Esophagus muscularis mucosa (tissue), 4 donors: ENCODE results near the gene CPLANE2. TPM values are rescaled to one million over a fixed set of nuclear protein-coding genes. Genes with fewer than 3 reads are reported as not detected.

Source experiments
- DNase-seq: peaks from one replicate; pipeline ENCODE4 v3.0.0-alpha.2; 2017; ENCODE audit errors: extremely low spot score
- H3K27ac ChIP-seq, 4 donors: fragments of 200-600 bp; sonication (generic); replicated peaks in 1 of 4; 1 replicate in 3 of 4; 2 replicates in 1 of 4; pipeline ENCODE4 v1.5.1; 2016 to 2019; ENCODE audit warnings: mild to moderate bottlenecking in 1 of 4
- H3K27me3 ChIP-seq, 4 donors: fragments of 200-600 bp; sonication (generic); one replicate each; pipeline versions ENCODE4 v1.5.1 to v1.6.0; 2016 to 2019
- H3K36me3 ChIP-seq, 4 donors: fragments of 200-600 bp; sonication (generic); one replicate each; pipeline ENCODE4 v1.5.1; 2016 to 2019
- H3K4me1 ChIP-seq, 4 donors: fragments of 200-600 bp; sonication (generic); one replicate each; pipeline ENCODE4 v1.5.1; 2016 to 2019
- H3K4me3 ChIP-seq, 4 donors: fragments of 200-600 bp; sonication (generic); 1 replicate in 2 of 4; 2 replicates in 2 of 4; pipeline ENCODE4 v1.5.1; 2016 to 2019; ENCODE audit warnings: mild to moderate bottlenecking in 4 of 4, moderate library complexity in 1 of 4
- H3K9me3 ChIP-seq, 4 donors: fragments of 200-600 bp; sonication (generic); 1 replicate in 3 of 4; 2 replicates in 1 of 4; pipeline ENCODE4 v1.5.1; 2016 to 2019
- CTCF ChIP-seq, 3 experiments: fragments of 200-600 bp in 2 of 3; fragments of 450-650 bp in 1 of 3; sonication (generic) in 2 of 3; IDR thresholded peaks; one replicate each; pipeline ENCODE4 v1.5.1; 2017 to 2019; ENCODE audit warnings: antibody characterized with exemption in 3 of 3, mild to moderate bottlenecking in 2 of 3, moderate library complexity in 1 of 3
- EP300 ChIP-seq: sonication (generic); formaldehyde crosslinking; IDR thresholded peaks from one replicate; pipeline ENCODE4 v1.6.1; 2017; ENCODE audit warnings: antibody characterized with exemption
- POLR2A ChIP-seq: fragments of 450-650 bp; IDR thresholded peaks from one replicate; pipeline ENCODE4 v1.6.1; 2017; ENCODE audit warnings: antibody characterized with exemption, moderate library complexity, mild to moderate bottlenecking, low read depth
- POLR2AphosphoS5 ChIP-seq, 2 donors: sonication (generic); formaldehyde crosslinking; IDR thresholded peaks; one replicate each; pipeline ENCODE4 v1.6.1; 2017; ENCODE audit warnings: antibody characterized with exemption in 2 of 2
- WGBS: methylation state at CpG from one replicate; pipeline ENCODE4 v1.1.5; 2018; 5-methylcytosine and 5-hydroxymethylcytosine counted together
- intact Hi-C: fragments of 100-400 bp; cut with DNase I; formaldehyde crosslinking; loops from one replicate; pipeline ENCODE4 v1.15.1; 2023
- small RNA-seq, 3 donors: library from RNA; depleted of rRNA; stranded (forward); fragments of <200 nt; gene quantifications; one replicate each; pipeline ENCODE3, GENCODE V24; 2016
- total RNA-seq, 4 donors: library from RNA; depleted of rRNA; stranded (reverse); fragments of >200 nt; gene quantifications; one replicate each; pipeline versions ENCODE4 v1.1.0 to v1.2.1, GENCODE V29; 2016

CPLANE2 gene
- total RNA-seq, 4 donors from 2014 or later: 7.5 to 26.0 (median 12.2) TPM

- no peaks in the 10 kb centered on the region for H3K36me3 ChIP-seq
- intact Hi-C loops: loop anchor here (5.0 kb wide), 1 partner anchor 42 kb away; no protein-coding TSS in a partner anchor
- H3K4me3 ChIP-seq: no peak overlapping the region
- no peak for DNase-seq
- peaks cover 32 to 57% (median 45%) of the 10 kb centered on the region in 4 donors for H3K4me1 ChIP-seq
- H3K27me3 ChIP-seq: no peaks in the 10 kb centered on the region
- H3K27ac ChIP-seq: peak overlapping the region; percentile 82 to 91 (median 89)
- 84% methylated on average over 12 of the region's 19 CpGs for WGBS
- H3K9me3 ChIP-seq: no peaks in the 10 kb centered on the region
- TF ChIP-seq EP300: no peak
Measured at GRCh38 chr1:16183765-16184556, 53.0 kb downstream of the CPLANE2 start.

DNA sequence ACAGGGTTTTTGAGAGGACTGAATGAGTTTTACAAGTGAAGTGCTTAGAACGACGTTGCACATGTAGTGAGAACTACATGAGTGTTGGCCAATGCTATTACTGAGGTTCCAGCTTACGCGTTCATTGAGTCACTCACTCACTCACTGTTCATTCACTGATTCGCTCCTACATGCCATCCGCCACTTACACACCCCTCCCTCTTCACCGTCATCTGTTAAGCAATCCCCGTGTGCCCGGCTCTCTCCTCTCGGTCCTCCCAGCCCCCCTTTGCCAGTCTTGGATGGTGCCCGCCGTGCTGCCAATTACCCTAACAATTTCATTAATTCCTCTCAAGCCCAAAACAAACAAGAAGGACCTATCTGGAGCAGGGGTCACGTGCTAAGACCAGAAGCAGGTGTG, 53.8 kb downstream of the CPLANE2 start:
- no peaks in the 10 kb centered on the region for H3K9me3 ChIP-seq
- no peak for DNase-seq
- TF ChIP-seq CTCF (IDR thresholded peaks at IDR 0.05) (no peak), POLR2AphosphoS5 (IDR thresholded peaks at IDR 0.05) (peak; percentile 30 to 65), EP300 (no peak), POLR2A (no peak)
- H3K27me3 ChIP-seq: no peaks in the 10 kb centered on the region
- 83% methylated on average over 13 of the region's 13 CpGs for WGBS
- H3K27ac ChIP-seq: peak overlapping the region; percentile 82 to 91 (median 89)
- H3K4me3 ChIP-seq: no peak overlapping the region
- intact Hi-C loops: loop anchor here (5.0 kb wide), 1 partner anchor 41 kb away; no protein-coding TSS in a partner anchor
- peaks cover 32 to 59% (median 50%) of the 10 kb centered on the region in 4 donors for H3K4me1 ChIP-seq
- H3K36me3 ChIP-seq: no peaks in the 10 kb centered on the region

DNA sequence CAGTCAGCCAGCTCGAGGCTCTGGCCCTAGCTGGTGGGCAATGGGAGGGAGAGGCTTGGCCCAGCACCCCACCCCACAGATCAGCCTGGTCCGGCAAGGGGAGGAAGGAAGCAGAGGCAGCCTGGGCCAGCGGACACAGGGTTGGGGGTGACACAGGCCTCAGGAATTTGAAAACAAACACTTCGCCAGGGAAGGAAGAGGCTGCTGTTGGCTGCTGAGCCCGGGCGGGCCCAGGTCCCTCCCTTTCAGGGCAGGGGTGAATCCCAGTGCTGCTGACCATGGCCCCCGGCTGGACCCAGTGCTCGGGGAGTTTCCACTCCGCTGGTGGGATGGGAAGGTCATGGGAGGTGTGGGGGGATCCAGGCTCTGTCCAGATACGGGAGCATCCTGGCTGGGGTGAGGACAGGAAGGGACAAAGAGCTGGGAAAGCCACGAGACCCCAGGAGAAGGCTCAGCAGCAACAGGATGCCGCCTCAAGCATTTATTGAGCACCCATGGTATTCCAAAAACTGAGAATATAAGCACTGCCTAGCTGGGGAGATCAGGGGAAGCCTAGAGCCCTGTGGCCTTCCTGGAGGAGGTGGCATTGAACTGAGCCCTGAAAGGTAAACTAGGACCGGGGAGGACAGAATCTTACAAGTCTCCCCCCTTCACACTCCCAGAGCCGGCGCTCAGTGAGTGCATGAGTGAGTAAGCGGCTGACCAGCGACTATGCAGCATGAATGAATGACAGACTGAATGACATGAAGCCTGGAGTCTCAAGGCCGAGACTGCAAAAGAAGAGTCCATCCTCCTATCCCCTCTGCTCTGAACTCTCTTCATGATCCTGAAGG, 54.9 kb downstream of the CPLANE2 start:
- Histone ChIP-seq H3K27ac (peak overlapping the region; percentile 82 to 91 (median 89)), H3K4me3 (peak overlapping the region in 3 of 4 donors; percentile 8 to 28 (median 10)), H3K4me1 (peaks cover 26 to 63% (median 52%) of the 10 kb centered on the region in 4 donors), H3K9me3 (no peaks in the 10 kb centered on the region), H3K36me3 (no peaks in the 10 kb centered on the region), H3K27me3 (no peaks in the 10 kb centered on the region)
- WGBS: 45% methylated on average over 18 of the region's 18 CpGs
- DNase-seq: peak; percentile 96
- TF ChIP-seq POLR2AphosphoS5 (IDR thresholded peaks at IDR 0.05): peak; percentile 77 to 88
- TF ChIP-seq POLR2A: no peak
- intact Hi-C loops: loop anchor here (5.0 kb wide), 1 partner anchor 40 kb away; no protein-coding TSS in a partner anchor

Small RNA genes lying within 50 kb of the gene (small RNA-seq; reads per million reads assigned to genes)
- 0 reads per million in 3 donors for gene MT1XP1

Other genes starting within 250 kb of the CPLANE2 start
- gene SRARP, start 232.9 kb downstream of the CPLANE2 start, total RNA-seq: not detected
- 100 to 1,000 TPM; 111 to 408 (median 279) TPM for gene HSPB7, start 219.1 kb downstream of the CPLANE2 start, total RNA-seq
- gene CLCNKA, start 215.1 kb downstream of the CPLANE2 start, total RNA-seq: under 1 TPM in 3 of 4 donors, not detected in 1; 0.17 to 0.42 (median 0.33) TPM
- under 1 TPM in 1 of 4 donors, not detected in 3; 0.34 TPM for gene CLCNKB, start 193.4 kb downstream of the CPLANE2 start, total RNA-seq
- under 1 TPM in 2 of 4 donors, not detected in 2; 0.33 to 0.39 TPM for gene FAM131C, start 163.5 kb downstream of the CPLANE2 start, total RNA-seq
- 10 to 100 TPM in 2 of 4 donors, 1 to 10 TPM in 2; 5.8 to 15.7 (median 11.3) TPM for gene EPHA2, start 81.1 kb downstream of the CPLANE2 start, total RNA-seq
- 1 to 10 TPM; 3.3 to 4.6 (median 3.9) TPM for gene ARHGEF19, start 24.5 kb downstream of the CPLANE2 start, total RNA-seq
- 10 to 100 TPM; 22.0 to 52.6 (median 35.3) TPM for gene FBXO42, start 115.3 kb upstream of the CPLANE2 start, total RNA-seq
- 100 to 1,000 TPM in 2 of 4 donors, 10 to 100 TPM in 2; 70.2 to 110 (median 98.3) TPM for gene SZRD1, start 130.1 kb upstream of the CPLANE2 start, total RNA-seq
- gene SPATA21, start 200.2 kb upstream of the CPLANE2 start, total RNA-seq: not detected
- gene NECAP2, start 203.5 kb upstream of the CPLANE2 start, total RNA-seq: 10 to 100 TPM; 26.2 to 43.9 (median 37.5) TPM